ENCODE measurements around the gene ELMO1.

GRCh38 chr7:37327288-37327687 lies 121.4 kb downstream of the ELMO1 start:
- TF ChIP-seq POLR2AphosphoS5 (IDR thresholded peaks at IDR 0.05), result no peak
- TF ChIP-seq CTCF (IDR thresholded peaks at IDR 0.05), result no peak
